ENCODE results near the gene PDYN. TPM values are rescaled to one million over a fixed set of nuclear protein-coding genes. Genes with fewer than 3 reads are reported as not detected.

PDYN gene
- polyA plus RNA-seq, 1 experiment = not detected

DNA sequence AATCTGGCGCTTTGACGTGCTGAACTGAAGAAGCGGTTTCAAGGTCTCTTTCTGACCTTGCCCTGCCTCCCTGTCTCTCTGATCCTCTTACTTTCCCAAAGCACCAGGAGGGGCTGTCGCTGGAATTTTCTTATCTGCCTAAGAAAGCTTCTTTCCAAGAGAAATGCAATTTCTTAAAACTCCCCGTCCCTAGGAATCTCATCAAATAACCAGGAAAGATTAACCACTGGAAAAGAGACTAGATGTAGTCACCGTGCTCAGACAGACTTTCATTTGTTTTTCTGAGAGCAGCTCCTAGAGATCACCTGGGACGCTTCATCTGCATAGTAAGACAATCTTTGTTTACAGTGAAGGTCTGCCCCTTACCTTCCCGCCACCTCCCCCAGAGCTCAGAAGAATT, 38.6 kb downstream of the PDYN start:
- POLR2A ChIA-PET = no interaction called here
- Histone ChIP-seq H3K27me3 (ENCODE audit: control insufficient read depth, insufficient read depth, low read length) (peaks cover 22% of the 10 kb centered on the region), H3K9me3 (ENCODE audit: control insufficient read depth, insufficient read depth, low read length) (no peaks in the 10 kb centered on the region), H3K27ac (ENCODE audit: low read depth, low read length) (no peak overlapping the region), H3K4me3 (ENCODE audit: low read depth, low read length) (no peak overlapping the region)
- no peak for DNase-seq (ENCODE audit: low read depth, low spot score)
- CTCF ChIA-PET = interaction anchor here (1.1 to 2.0 kb wide), 2 partner anchors 10 to 191 kb away, joined by 3 to 6 read pairs; no protein-coding TSS in a partner anchor
- TF ChIP-seq, protein P1, sequence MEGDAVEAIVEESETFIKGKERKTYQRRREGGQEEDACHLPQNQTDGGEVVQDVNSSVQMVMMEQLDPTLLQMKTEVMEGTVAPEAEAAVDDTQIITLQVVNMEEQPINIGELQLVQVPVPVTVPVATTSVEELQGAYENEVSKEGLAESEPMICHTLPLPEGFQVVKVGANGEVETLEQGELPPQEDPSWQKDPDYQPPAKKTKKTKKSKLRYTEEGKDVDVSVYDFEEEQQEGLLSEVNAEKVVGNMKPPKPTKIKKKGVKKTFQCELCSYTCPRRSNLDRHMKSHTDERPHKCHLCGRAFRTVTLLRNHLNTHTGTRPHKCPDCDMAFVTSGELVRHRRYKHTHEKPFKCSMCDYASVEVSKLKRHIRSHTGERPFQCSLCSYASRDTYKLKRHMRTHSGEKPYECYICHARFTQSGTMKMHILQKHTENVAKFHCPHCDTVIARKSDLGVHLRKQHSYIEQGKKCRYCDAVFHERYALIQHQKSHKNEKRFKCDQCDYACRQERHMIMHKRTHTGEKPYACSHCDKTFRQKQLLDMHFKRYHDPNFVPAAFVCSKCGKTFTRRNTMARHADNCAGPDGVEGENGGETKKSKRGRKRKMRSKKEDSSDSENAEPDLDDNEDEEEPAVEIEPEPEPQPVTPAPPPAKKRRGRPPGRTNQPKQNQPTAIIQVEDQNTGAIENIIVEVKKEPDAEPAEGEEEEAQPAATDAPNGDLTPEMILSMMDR (IDR thresholded peaks at IDR 0.05; ENCODE audit: low read depth, low read length) = no peak

DNA sequence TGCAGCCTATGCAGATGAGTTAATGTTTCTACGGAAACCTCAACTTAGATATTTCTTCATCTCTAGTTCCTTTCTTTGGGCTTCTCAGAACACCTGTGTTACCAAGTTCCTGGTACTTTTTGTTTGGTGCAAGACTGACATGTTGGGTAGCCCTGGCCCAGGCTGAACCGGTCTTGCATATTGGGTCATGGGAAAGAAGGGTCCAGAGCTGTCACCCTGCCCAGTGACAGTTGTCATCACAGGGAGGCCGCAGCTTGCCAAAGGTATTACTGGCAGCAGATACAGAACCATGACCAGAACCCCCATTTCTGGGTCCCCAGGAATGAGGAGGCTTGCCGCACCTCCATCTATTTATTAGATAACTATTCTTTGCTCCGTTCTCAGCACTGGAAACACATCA, 40.2 kb downstream of the PDYN start:
- TF ChIP-seq, protein P1 (IDR thresholded peaks at IDR 0.05; ENCODE audit: low read depth, low read length) = no peak
- ChIA-PET CTCF (no interaction called here), POLR2A (no interaction called here)
- no peak overlapping the region for H3K4me3 ChIP-seq (ENCODE audit: low read depth, low read length)
- H3K9me3 ChIP-seq (ENCODE audit: control insufficient read depth, insufficient read depth, low read length) = no peaks in the 10 kb centered on the region
- DNase-seq (ENCODE audit: low read depth, low spot score) = no peak
- H3K27ac ChIP-seq (ENCODE audit: low read depth, low read length) = no peak overlapping the region
- H3K27me3 ChIP-seq (ENCODE audit: control insufficient read depth, insufficient read depth, low read length) = peaks cover 32% of the 10 kb centered on the region

DNA sequence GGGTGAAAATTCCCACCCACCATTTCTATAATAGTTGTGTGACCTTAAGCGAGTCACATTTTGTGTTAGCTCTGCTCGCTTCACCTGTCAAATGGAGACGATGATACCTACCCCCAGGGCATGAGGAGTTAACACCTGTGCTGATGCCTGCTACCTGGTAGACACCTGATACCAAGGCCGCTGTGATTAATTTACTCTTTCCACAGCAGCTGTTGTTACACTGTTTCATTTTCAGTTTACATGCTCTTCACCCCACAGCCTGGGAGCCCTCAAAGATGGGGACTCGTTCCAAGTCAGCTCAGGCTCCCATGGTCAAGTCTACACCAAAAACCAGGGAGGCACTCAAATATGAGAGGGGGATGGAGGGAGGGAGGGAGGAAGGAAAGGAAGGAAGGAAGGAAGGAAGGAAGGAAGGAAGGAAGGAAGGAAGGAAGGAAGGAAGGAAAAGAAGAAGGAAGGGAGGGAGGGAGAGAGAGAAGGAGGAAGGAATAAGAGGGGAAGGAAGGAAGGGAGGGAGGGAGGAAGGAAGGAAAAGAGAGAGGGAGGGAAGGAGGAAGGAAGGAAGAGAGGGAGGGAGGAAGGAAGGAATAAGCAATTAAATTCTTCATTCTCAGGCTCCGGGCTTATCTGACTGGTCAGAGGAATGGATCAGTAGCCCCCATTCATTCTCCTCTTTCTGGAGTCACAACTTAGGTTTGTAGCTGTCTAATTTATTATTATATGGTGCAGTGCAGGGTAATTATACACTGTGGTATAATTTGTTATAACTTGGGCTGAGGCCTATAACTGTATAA, 40.9 kb downstream of the PDYN start:
- H3K9me3 ChIP-seq (ENCODE audit: control insufficient read depth, insufficient read depth, low read length) = no peaks in the 10 kb centered on the region
- ChIA-PET POLR2A (no interaction called here), CTCF (interaction anchor here (1.0 to 1.4 kb wide), 2 partner anchors 14 to 189 kb away, joined by 4 to 6 read pairs; no protein-coding TSS in a partner anchor)
- TF ChIP-seq, protein P1 (IDR thresholded peaks at IDR 0.05; ENCODE audit: low read depth, low read length) = no peak
- peaks cover 33% of the 10 kb centered on the region for H3K27me3 ChIP-seq (ENCODE audit: control insufficient read depth, insufficient read depth, low read length)
- H3K27ac ChIP-seq (ENCODE audit: low read depth, low read length) = no peak overlapping the region
- no peak for DNase-seq (ENCODE audit: low read depth, low spot score)
- no peak overlapping the region for H3K4me3 ChIP-seq (ENCODE audit: low read depth, low read length)

DNA sequence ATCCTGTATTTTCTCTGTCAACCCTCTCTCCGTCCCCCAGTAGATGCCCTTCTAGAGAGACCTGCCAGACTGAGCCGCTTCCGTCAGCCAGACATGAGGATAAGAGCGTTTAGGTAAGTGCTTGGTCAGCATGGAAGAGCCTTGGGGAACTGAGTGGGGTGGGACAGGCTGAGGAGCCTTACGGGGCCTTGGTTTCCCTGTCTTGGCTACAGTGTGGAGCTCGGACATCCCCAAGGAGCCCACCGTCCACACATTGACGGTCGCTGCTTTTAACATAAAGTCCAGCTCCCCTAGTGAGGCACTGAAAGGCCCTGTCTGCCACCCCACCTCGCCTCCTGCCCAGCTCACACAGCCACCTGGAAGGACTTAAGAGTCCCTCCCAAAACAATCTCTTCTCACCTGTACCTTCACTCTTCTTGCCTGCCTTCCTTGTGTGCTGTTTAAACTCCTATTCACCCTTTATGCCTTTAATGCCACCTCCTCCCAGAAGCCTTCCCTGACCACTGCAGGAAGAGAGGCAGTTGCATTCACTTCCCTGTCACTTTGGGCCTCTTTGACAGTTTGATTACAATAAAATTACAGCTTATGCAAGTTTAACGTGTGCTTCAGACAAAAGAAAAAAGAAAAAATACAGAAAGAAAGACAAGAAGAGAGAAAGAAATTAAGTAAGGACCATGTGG, 42.3 kb downstream of the PDYN start:
- POLR2A ChIA-PET = no interaction called here
- peaks cover 44% of the 10 kb centered on the region for H3K27me3 ChIP-seq (ENCODE audit: control insufficient read depth, insufficient read depth, low read length)
- H3K27ac ChIP-seq (ENCODE audit: low read depth, low read length) = no peak overlapping the region
- TF ChIP-seq, protein P1 (IDR thresholded peaks at IDR 0.05; ENCODE audit: low read depth, low read length) = no peak
- no peaks in the 10 kb centered on the region; the same call in 1 of the 2 replicates for H3K9me3 ChIP-seq (ENCODE audit: control insufficient read depth, insufficient read depth, low read length)
- H3K4me3 ChIP-seq (ENCODE audit: low read depth, low read length) = no peak overlapping the region
- CTCF ChIA-PET = interaction anchor here (1.4 kb wide), 1 partner anchor 188 kb away, joined by 6 read pairs; no protein-coding TSS in a partner anchor
- DNase-seq (ENCODE audit: low read depth, low spot score) = no peak

DNA sequence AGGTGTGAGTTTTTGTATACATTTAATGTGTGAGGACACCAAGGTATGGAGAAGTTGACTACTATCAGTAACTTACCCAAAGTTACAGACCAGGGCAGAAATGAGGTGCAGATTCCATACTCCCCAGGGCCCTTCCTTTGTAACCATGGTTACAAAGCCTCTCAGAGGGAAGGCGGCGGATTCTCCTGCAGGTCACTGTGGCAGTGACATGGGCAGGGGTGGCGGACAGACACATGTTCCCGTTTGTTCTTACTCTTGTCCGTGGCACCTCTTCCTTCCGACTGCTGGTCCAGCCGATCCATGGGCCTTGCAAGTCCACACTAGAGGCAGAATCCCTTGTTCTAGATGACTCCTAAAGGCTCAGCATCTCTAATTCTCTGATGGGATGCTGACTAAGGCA, 43.0 kb downstream of the PDYN start:
- TF ChIP-seq, protein P1 (IDR thresholded peaks at IDR 0.05; ENCODE audit: low read depth, low read length) = no peak
- no peak overlapping the region for H3K4me3 ChIP-seq (ENCODE audit: low read depth, low read length)
- peaks cover 44% of the 10 kb centered on the region for H3K27me3 ChIP-seq (ENCODE audit: control insufficient read depth, insufficient read depth, low read length)
- CTCF ChIA-PET = no interaction called here
- DNase-seq (ENCODE audit: low read depth, low spot score) = no peak
- H3K27ac ChIP-seq (ENCODE audit: low read depth, low read length) = no peak overlapping the region
- POLR2A ChIA-PET = no interaction called here
- no peaks in the 10 kb centered on the region; the same call in 1 of the 2 replicates for H3K9me3 ChIP-seq (ENCODE audit: control insufficient read depth, insufficient read depth, low read length)
